ENCODE results near the gene EXOC4. TPM values are rescaled to one million over a fixed set of nuclear protein-coding genes. Genes with fewer than 3 reads are reported as not detected.

EXOC4 gene
- total and polyA plus RNA-seq, 2 of the 8 experiments (the other 6 are each of a cell fraction or from before 2014, with no cell fraction given) = 27.0 to 67.3 TPM

DNA sequence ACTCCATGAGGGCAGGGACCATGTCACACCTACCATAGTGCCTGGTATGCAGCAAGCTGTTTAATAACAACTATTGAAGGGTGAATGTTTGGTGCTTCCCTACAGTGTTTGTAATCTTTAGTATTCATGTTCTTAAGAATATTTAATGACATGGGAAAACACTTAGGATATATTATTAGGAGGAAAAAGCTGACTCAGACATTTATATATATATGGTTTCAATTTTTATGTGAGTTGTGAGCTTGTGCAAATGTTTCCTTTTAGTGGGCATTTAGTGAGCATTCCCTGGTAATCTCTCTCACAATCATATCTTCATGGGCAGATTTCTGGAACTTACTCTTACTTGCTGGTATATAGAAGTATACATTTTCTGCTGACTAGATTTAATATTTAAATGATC is 359.1 kb downstream of the EXOC4 start:
- no peak overlapping the region for H2AFZ ChIP-seq (ENCODE audit: low read length)
- no peak overlapping the region for H2BK15ac ChIP-seq (ENCODE audit: low read length)
- no peak overlapping the region for H2AK5ac ChIP-seq (ENCODE audit: low read depth, low read length)
- no peak overlapping the region for H3K14ac ChIP-seq (ENCODE audit: insufficient read length)
- no peaks in the 10 kb centered on the region for H3K27me3 ChIP-seq (replicated peaks in 1 of 4; ENCODE audit: control insufficient read depth in 3 of 4, extremely low read depth in 1 of 4, insufficient read depth in 3 of 4, low read length in 3 of 4)
- H3K9ac ChIP-seq (replicated peaks in 1 of 4; ENCODE audit: extremely low read depth in 1 of 4, low read depth in 3 of 4, low read length in 3 of 4) = no peak overlapping the region
- H3K56ac ChIP-seq (replicated peaks; ENCODE audit: insufficient read length, low read depth, low read length) = no peak overlapping the region
- POLR2A ChIA-PET (ENCODE audit: partially characterized antibody) = no interaction called here
- H4K91ac ChIP-seq (replicated peaks; ENCODE audit: insufficient read length, low read length) = no peak overlapping the region
- H3K23me2 ChIP-seq (ENCODE audit: low read depth, low read length) = no peaks in the 10 kb centered on the region
- H4K5ac ChIP-seq (ENCODE audit: insufficient read length, low read depth, low read length) = no peak overlapping the region
- no peak overlapping the region for H3K27ac ChIP-seq (ENCODE audit: low read depth, low read length)
- no peak overlapping the region for H4K8ac ChIP-seq (ENCODE audit: extremely low read depth, insufficient read depth, low read length)
- no peaks in the 10 kb centered on the region for H3K36me3 ChIP-seq (ENCODE audit: control insufficient read depth in 2 of 4, insufficient read depth in 4 of 4, low read length in 3 of 4)
- H3K23ac ChIP-seq (ENCODE audit: insufficient read length) = no peak overlapping the region
- no peak for DNase-seq (ENCODE audit: low read depth in 1 of 2, low spot score in 2 of 2)
- H2BK5ac ChIP-seq (ENCODE audit: low read depth, low read length) = no peak overlapping the region
- no peak overlapping the region for H3K18ac ChIP-seq (ENCODE audit: extremely low read depth, low read length)
- FAIRE-seq = no peak
- CTCF ChIA-PET (ENCODE audit: partially characterized antibody) = interaction anchor here (1.6 kb wide), 1 partner anchor 12 kb away, joined by 3 read pairs; no protein-coding TSS in a partner anchor
- H3K4me1 ChIP-seq (replicated peaks in 1 of 4; ENCODE audit: control insufficient read depth in 3 of 4, insufficient read depth in 4 of 4, low read length in 3 of 4) = no peaks in the 10 kb centered on the region
- H3K79me1 ChIP-seq (ENCODE audit: low read depth, low read length) = no peaks in the 10 kb centered on the region
- no peak overlapping the region for H3K4ac ChIP-seq (replicated peaks; ENCODE audit: insufficient read length, low read depth, low read length)
- no peak for TF ChIP-seq PHF8 (conservative IDR thresholded peaks at IDR 0.05; ENCODE audit: low read depth, low read length)
- peak; percentile 22; the same call in 1 of the 2 replicates for TF ChIP-seq MAFK (IDR thresholded peaks at IDR 0.05; ENCODE audit: low read depth, low read length)
- H4K20me1 ChIP-seq (replicated peaks in 1 of 2; ENCODE audit: control insufficient read depth in 1 of 2, insufficient read depth in 2 of 2, low read length in 2 of 2) = peaks cover 0 to 2% of the 10 kb centered on the region in 2 experiments
- no peak overlapping the region for H2BK120ac ChIP-seq (replicated peaks; ENCODE audit: low read depth, low read length)
- H2BK20ac ChIP-seq (ENCODE audit: low read length) = no peak overlapping the region
- no peak overlapping the region for H3K4me2 ChIP-seq (ENCODE audit: insufficient read depth in 1 of 2, low read depth in 2 of 2, low read length in 2 of 2)
- H3K9me3 ChIP-seq (ENCODE audit: insufficient read depth in 2 of 2, low read depth in 1 of 2, low read length in 1 of 2) = no peaks in the 10 kb centered on the region
- no peaks in the 10 kb centered on the region for H3K79me2 ChIP-seq (ENCODE audit: control insufficient read depth in 1 of 2, insufficient read depth in 2 of 2, low read length in 2 of 2)
- H2BK12ac ChIP-seq (ENCODE audit: low read depth, low read length) = no peak overlapping the region
- H3K4me3 ChIP-seq (ENCODE audit: extremely low read depth in 1 of 4, insufficient read depth in 2 of 4, low read depth in 3 of 4, low read length in 4 of 4) = no peak overlapping the region
